GM08714 (cell line): Measurements from ENCODE around the gene NRCAM.
A peak's percentile ranks its signal among the peaks of the same experiment; 100 is the strongest.

ENCODE experiments used
- H3K4me3 ChIP-seq: fragments of 200-500 bp; sonication (Bioruptor generic); 2 replicates; pipeline ENCODE4 v1.5.1; 2014; ENCODE audit warnings: mild to moderate bottlenecking, low read length, inconsistent platforms
- ZNF274 ChIP-seq: IDR thresholded peaks from 2 replicates; pipeline ENCODE4 v1.6.1; 2012; ENCODE audit warnings: mild to moderate bottlenecking, low read depth, low read length

Gene NRCAM

GRCh38 chr7:108421720-108422331, 34.4 kb downstream of the NRCAM start:
- H3K4me3 ChIP-seq, result no peak overlapping the region
- TF ChIP-seq ZNF274, result no peak

DNA sequence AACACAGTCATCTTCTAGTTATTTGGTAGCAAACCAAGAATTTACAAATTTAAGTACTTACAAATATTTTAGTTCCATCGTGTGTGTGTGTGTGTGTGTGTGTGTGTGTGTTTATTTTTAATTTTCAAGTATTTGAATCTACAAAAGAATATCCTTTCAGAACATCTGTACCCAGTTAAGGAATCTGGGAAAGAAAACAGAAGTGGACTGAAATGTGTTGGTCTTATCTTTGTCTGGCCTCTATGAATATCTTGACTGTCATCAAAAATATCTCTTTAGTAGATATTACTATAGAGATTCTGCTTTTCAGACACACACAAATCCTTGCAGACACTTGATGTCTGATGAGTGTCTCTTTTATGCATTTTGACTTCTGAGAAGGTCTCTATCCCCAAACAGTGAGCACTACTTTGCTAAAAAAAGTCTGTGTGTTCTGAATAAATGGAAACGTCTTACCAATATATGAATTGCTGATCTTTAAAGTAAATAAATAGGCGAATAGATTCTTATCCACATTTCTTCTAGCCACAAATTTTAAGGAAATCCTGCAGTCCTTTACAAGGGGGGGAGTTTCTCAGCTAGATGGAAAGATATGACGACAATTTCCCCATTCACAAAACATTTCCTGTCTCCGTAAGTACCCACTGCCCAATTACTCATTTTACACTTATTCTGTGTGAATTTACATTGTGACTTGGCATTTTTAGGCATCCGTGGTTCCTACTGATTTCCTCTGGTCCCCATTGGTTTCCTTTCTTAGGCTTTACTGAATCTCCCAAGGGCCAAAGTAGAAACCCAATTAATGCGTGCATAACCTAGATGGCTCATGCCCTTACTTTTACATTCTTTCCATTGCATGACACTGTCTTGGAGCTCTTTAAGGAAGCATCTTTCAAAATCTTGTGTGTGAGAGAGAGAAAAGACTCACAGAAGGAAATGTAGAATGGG, 36.0 kb downstream of the NRCAM start:
- no peak for TF ChIP-seq ZNF274
- H3K4me3 ChIP-seq, result no peak overlapping the region

DNA sequence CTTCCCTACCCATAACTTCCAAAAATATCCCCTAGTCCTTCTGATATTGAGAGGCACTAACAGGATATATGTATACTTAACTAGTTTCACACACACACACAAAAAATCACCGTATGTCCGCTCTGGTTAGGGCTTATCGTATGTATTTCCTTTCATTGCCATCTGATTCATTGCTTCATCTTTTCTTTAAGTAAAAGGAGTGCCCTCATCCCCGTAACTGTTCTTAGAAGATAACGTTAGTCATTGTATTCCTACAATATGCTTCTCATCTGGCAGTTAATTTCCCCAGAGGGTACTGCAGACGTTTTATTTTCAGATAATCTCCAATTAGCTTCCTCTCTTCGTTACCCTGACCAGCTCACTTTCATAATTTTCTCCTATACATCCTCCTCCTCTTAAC, 37.3 kb downstream of the NRCAM start:
- no peak overlapping the region for H3K4me3 ChIP-seq
- no peak for TF ChIP-seq ZNF274

DNA sequence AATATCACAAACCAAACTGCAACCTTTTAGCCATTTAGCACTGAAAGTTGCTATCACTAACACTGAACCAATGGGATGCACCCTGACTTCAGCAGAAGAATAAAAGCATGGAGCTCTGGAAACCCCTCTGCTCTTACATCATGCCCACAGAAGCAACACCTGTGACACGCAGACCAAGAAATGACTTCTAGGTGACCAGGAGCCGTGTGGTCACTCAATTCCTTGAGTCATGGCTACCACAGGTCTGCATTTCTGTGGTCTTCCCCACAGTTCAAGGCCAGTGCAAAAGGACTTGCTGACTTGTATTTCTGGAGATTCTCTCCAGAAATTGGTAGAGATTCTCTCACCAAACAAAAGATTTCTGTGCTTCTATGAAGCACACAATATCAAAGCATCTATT, 38.3 kb downstream of the NRCAM start:
- no peak overlapping the region for H3K4me3 ChIP-seq
- no peak for TF ChIP-seq ZNF274

DNA sequence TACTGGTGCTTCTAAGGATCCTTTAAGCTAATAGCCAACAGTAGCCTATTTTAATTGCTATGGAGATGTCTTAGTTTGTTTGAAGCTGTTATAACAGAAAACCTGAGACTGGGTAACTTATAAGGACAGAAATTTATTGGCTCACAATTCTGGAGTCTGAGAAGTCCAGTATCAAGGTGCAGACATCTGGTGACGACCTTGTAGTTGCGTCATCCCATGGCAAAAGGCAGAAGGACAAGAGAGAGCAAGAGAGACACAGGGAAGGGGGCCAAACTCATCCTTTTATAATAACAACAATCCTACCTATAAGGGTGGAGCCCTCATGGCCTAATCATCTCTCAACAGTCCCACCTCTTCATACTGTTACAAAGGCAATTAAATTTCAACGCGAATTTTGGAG, 39.1 kb downstream of the NRCAM start:
- H3K4me3 ChIP-seq, result no peak overlapping the region
- no peak for TF ChIP-seq ZNF274

DNA sequence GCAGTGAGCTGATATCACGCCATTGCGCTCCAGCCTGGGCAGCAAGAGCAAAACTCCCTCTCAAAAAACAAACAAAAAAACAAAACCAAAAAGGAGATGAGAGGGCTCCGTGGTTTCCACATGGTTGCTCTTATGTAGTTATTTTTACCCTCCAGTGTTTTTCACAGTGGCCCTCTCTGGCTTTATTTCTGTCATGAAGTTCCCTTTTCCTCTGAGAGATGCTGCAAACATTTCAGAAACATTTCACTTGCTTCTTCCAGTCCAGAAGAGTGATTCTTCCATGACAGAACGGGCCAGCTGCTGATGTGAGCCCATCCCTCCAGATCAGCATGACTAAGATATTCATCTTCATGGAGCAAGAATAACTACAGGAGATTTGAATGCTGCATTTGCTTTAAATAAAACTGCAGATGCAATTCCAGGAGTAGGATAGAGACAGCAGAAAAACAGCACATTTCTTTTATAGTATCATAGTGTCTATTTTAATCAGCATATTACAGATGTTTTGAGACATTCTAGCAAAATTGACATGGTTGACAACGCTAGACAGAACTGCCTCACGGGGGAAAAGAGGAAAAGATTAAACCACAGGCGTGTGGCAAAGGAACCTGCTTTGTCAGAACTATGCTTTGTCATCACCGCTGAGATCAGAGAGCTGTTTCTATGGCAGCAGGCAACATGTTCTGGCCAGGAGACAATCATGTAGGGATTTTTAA, 40.3 kb downstream of the NRCAM start:
- H3K4me3 ChIP-seq, result peak overlapping the region; percentile 72; the same call in 1 of the 2 replicates
- TF ChIP-seq ZNF274, result no peak

- no peak overlapping the region for H3K4me3 ChIP-seq
- TF ChIP-seq ZNF274, result no peak
These were observed 41.2 kb downstream of the NRCAM start for GRCh38 chr7:108415084-108415483.

DNA sequence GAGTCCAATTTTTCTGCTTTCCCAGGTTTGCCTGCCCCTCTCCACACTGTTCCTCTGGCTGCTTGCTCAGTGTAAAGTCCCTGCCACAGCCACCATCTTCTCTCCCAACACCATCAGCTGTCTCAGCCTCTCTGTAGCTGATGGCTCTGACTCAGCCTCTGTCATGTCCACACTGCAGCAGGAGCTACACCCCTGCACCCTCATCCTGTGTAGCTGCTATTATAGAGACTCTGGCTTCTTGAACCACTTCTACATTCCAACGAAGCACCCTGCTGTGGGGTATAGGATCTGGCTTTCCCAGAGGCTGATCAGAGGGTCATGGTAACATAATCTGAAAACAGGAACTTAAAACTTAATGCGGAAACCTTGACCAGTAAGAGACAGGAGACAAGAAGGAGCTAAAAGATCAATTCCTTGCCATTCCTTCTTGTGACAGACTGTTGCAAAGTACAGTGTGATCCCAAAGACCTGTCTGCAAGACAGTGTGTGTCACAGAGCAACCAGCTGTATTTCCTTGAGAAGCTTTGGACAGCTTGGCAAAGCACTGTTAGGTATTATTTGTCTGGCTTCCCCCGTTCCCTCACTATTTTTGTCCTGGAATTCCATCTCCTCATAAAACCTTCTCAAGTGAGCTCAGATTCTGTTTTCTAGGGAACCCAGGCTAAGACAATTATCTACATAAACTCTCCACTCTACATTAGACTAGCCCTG, 42.3 kb downstream of the NRCAM start:
- H3K4me3 ChIP-seq, result no peak overlapping the region
- TF ChIP-seq ZNF274, result no peak

DNA sequence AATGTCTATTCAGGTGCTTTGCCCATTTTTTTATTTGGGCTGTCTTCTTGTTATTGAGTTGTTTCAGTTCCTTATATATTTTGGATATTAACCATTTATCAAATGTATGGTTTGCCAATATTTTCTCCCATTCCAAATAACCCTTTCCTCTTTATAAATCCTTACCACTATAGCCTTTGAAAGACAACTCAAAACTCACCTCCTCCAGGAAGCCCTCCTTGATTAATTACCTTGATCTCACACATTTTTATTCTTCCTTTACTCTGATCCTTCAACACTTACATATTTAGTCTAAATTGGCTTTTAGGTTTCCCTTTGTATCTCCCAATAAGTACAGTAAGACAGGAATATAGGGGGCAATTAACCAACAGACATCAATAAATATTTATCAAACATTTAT, 42.9 kb downstream of the NRCAM start:
- H3K4me3 ChIP-seq, result no peak overlapping the region
- no peak for TF ChIP-seq ZNF274

GRCh38 chr7:108409146-108409545, 47.1 kb downstream of the NRCAM start:
- TF ChIP-seq ZNF274, result no peak
- no peak overlapping the region for H3K4me3 ChIP-seq

DNA sequence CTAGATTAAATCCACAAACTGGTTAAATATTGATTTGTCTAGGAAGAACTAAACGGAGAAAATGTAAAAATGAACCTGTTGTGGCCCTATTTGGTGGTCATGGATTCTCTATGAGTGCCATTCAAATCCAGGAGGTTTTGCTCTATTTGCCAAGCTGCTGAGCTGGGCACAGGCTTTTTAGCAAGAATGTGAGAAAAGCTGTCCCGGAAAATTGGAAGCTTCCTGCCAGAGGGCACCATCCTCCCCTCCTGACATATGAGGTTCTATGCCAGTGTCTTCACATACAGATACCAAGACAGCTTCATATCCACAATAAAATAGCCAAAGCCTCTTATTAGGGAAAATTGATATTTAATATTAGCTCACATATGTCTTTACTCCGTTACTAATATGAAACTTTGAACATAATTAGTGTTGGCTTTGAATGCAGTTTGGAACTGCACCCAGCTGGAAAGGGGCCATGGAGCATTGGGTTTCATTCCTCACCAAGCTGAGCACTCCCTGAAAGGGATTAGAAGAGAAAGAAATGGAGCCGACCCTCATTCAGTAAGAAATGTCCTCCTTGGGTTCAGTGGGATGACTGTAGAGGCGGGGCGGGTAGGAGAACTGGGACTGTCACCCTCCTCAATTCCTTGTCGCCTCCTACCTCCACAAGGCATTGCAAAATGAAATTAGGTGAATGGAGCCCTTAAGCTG, 47.8 kb downstream of the NRCAM start:
- no peak for TF ChIP-seq ZNF274
- no peak overlapping the region for H3K4me3 ChIP-seq

GRCh38 chr7:108407676-108408075, 48.6 kb downstream of the NRCAM start:
- no peak overlapping the region for H3K4me3 ChIP-seq
- TF ChIP-seq ZNF274, result no peak

DNA sequence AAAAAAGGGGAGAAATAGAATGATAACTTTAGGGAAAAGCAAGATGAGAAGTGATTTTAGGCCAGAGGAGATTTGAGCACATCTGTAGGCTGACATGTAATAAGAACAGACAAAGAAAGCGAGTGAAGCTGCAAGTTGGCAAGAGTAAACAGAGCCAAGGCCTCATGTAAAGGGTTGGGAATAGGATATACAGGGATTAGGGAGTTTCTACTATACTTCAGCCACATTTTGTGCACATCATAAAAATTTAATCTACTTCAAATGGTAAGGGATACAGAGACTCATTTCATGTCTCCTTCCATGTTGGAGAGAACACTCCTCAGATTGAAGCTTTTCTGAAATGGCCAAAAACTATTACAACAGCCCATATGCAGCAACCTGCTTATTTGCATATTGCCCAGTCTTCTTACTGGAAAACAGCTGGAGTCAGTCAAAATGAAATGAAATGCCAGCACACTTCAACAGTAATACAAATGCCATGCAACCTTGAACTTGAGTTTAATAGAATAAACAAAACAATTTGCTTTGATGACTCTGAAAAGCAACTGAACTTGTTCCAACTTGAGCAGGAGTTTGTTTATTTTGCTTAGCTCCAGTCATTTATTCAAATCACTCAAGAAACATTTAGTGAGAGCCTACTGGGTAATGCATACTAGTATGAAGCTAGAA, 49.9 kb downstream of the NRCAM start:
- H3K4me3 ChIP-seq, result no peak overlapping the region
- no peak for TF ChIP-seq ZNF274
